Measurements from ENCODE around the gene CIDEA. TPM values are rescaled to one million over a fixed set of nuclear protein-coding genes. Genes with fewer than 3 reads are reported as not detected.
"Not testable (repeated sequence)": the region's sequence is repeated elsewhere in the genome, so short reads cannot be mapped to it uniquely, and the experiment has no call there.

Gene CIDEA, protein sequence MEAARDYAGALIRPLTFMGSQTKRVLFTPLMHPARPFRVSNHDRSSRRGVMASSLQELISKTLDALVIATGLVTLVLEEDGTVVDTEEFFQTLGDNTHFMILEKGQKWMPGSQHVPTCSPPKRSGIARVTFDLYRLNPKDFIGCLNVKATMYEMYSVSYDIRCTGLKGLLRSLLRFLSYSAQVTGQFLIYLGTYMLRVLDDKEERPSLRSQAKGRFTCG
- not detected in 2 replicates for total RNA-seq
- long read RNA-seq = 0 reads

DNA sequence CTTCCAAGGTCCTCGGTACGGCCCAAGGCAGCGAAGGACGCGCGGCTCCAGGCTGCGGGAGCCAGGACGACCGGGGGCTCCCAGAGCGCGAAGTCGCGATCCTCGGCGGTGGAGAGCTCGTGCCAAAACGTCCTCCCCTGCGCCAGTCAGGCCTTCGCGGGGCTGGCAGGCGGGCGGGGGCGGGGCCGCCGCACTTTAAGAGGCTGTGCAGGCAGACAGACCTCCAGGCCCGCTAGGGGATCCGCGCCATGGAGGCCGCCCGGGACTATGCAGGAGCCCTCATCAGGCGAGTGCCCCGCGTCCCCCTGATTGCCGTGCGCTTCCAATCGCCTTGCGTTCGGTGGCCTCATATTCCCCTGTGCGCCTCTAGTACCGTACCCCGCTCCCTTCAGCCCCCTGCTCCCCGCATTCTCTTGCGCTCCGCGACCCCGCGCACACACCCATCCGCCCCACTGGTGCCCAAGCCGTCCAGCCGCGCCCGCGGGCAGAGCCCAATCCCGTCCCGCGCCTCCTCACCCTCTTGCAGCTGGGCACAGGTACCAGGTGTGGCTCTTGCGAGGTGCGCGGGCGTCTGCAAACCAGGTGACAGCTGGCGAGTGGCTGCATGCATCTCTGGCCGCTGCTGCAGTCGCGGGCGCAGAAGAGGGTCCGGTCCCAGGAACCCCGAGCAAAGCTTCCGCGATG lies at the start of gene CIDEA:
CIDEA (plus strand) TSS at position 226 of the 684 bp plus-strand sequence; CDS start at position 249, 23 bp downstream.
- Mint-ChIP-seq H3K9me3 (ENCODE audit: low read depth) (no peaks in the 10 kb centered on the region), H3K27ac (no peak within 1 kb of the TSS), H3K4me3 (ENCODE audit: low read depth) (peak within 1 kb of the TSS; percentile 61), H3K4me1 (ENCODE audit: low read depth) (peaks cover 4% of the 10 kb centered on the region), H3K36me3 (ENCODE audit: insufficient read depth) (no peaks in the 10 kb centered on the region), H3K27me3 (peaks cover 88% of the 10 kb centered on the region)
- TF ChIP-seq, protein P1, sequence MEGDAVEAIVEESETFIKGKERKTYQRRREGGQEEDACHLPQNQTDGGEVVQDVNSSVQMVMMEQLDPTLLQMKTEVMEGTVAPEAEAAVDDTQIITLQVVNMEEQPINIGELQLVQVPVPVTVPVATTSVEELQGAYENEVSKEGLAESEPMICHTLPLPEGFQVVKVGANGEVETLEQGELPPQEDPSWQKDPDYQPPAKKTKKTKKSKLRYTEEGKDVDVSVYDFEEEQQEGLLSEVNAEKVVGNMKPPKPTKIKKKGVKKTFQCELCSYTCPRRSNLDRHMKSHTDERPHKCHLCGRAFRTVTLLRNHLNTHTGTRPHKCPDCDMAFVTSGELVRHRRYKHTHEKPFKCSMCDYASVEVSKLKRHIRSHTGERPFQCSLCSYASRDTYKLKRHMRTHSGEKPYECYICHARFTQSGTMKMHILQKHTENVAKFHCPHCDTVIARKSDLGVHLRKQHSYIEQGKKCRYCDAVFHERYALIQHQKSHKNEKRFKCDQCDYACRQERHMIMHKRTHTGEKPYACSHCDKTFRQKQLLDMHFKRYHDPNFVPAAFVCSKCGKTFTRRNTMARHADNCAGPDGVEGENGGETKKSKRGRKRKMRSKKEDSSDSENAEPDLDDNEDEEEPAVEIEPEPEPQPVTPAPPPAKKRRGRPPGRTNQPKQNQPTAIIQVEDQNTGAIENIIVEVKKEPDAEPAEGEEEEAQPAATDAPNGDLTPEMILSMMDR (IDR thresholded peaks at IDR 0.05; ENCODE audit: unreplicated experiment) = no peak
- peak; percentile 34 for DNase-seq (ENCODE audit: low spot score, unreplicated experiment)

DNA sequence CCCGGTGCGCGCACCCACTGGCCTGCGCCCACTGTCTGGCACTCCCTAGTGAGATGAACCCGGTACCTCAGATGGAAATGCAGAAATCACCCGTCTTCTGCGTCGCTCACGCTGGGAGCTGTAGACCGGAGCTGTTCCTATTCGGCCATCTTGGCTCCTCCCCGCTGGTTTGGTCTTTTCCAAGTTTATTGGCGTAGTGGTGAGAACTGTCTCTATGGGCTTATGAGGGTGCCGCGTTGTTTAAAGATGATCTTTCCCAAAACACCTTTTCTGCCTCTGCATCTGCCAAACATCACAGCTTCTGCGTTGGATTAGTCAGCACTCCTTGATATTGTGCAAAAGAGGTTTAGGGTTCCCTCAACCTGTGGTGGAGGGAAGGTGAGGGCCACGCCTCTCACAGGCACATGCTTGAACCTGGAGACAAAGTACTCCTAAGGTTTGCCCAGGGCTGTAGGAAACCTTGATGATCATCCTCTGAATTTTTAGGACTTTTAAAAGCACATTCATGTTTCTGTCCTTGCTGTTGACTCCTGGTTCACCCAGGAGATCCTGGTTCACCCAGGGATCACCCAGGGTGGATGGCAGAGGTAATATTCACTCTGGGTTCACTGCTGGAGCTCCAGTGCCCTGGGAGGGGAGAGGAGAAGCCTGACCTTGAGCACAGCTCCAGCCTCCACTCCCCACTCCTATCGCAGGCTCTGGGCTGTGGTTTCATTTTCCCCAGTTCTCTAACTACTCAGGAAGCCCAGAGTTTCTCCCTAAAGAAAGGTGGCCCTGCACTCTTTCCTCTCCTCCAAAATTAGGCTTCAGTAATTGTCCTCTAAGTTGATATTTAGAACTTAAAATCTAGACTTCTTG lies 45.6 kb upstream of the CIDEA start:
- not testable (repeated sequence) for H3K27me3 Mint-ChIP-seq; H3K9me3 Mint-ChIP-seq (ENCODE audit: low read depth); H3K4me1 Mint-ChIP-seq (ENCODE audit: low read depth); H3K4me3 Mint-ChIP-seq (ENCODE audit: low read depth); H3K27ac Mint-ChIP-seq; DNase-seq (ENCODE audit: low spot score, unreplicated experiment); H3K36me3 Mint-ChIP-seq (ENCODE audit: insufficient read depth)

DNA sequence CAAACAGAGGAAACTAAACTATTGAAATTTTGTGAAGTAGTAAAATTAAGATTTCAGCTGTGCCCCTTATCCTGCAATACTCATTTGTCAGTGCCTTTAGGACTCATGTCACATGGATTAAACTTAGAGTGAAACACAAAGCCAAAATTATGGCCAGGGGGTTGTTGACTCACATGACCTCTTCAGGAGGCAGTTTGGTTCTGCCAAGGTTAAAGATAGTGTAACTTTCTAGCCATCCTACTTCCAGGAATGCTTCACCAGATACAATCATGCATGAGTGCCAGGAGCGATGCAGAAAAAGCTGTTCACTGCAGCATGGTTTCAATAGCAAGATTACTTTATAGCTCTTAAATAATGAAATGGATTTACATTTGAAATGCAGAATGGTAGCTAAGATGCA lies 41.9 kb upstream of the CIDEA start:
- DNase-seq (ENCODE audit: low spot score, unreplicated experiment); H3K27me3 Mint-ChIP-seq; H3K9me3 Mint-ChIP-seq (ENCODE audit: low read depth); H3K4me3 Mint-ChIP-seq (ENCODE audit: low read depth); H3K4me1 Mint-ChIP-seq (ENCODE audit: low read depth); H3K36me3 Mint-ChIP-seq (ENCODE audit: insufficient read depth); H3K27ac Mint-ChIP-seq: not testable (repeated sequence)

DNA sequence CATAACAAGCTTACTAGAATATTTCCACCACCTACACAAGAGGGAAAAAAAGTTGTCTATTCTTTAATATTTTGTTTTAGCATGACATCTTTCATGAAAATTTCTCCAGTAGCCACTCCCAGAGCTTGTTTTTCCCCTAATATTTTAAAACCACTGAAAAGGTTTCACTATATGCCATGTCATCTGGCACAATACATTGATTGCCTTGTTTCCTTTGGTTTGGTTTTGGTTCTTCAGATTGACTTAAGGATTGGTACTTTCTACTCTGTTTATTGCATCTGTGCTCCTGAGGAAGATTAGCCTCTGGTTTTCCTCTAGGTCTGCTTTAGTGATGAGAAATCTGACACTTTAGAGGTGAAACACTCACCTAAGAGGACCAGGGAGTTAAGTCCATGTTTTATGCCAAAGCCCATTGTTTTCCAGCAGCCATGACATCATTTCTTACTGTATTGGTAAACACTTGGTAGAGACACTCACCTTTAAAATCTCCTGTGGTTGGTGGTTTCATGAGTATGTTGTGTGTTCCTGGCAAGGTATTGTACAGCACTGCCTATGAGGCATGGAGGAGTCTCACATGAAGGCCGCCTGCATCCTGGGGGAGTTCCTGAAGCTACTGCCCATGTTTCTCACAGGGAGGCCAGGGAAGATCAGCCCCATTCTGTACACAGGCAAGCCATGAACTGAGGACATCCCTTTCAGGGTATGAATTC lies 39.7 kb upstream of the CIDEA start:
- not testable (repeated sequence) for H3K27me3 Mint-ChIP-seq; DNase-seq (ENCODE audit: low spot score, unreplicated experiment); H3K36me3 Mint-ChIP-seq (ENCODE audit: insufficient read depth); H3K27ac Mint-ChIP-seq; H3K9me3 Mint-ChIP-seq (ENCODE audit: low read depth); H3K4me3 Mint-ChIP-seq (ENCODE audit: low read depth); H3K4me1 Mint-ChIP-seq (ENCODE audit: low read depth)

DNA sequence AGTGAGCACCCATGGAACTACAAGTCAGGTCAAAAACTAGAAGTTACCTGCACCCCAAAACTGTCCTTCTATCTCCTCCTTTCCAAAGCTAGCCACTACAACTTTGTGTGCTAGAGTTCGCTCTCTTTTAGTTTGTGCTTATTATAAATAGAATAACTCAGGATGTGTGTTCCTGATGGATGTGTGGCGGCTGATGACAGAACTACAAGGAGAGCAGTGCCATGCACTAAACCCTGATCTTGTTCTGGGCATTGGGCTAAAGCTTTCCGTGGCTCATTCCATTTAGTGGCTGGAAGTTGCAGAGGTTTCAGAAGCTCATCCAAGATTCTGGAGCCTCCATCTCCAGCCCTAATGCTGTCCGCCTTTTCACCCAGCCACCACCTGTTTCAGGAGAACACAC lies 37.7 kb upstream of the CIDEA start:
- not testable (repeated sequence) for DNase-seq (ENCODE audit: low spot score, unreplicated experiment); H3K27ac Mint-ChIP-seq; H3K4me3 Mint-ChIP-seq (ENCODE audit: low read depth); H3K36me3 Mint-ChIP-seq (ENCODE audit: insufficient read depth); H3K27me3 Mint-ChIP-seq; H3K4me1 Mint-ChIP-seq (ENCODE audit: low read depth); H3K9me3 Mint-ChIP-seq (ENCODE audit: low read depth)

DNA sequence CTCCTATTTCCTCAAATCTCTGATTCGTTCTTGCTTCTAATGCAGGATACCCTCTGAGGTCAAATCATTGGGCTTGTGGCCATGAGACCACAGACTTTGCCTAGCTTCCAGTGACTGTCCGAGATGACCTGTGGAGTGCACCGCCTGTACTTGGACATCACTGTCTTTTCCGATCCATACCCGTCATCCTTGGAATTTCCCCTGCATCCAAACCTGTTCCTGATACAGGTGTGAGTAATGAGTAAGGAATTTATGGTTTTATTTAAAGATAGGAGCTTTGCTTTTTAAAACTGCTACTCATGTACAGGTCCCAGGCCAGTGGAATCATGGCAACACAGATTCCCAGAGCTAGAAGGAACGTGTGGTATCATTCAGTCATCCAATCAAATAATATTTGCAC lies 35.6 kb upstream of the CIDEA start:
- H3K36me3 Mint-ChIP-seq (ENCODE audit: insufficient read depth); H3K27ac Mint-ChIP-seq; H3K9me3 Mint-ChIP-seq (ENCODE audit: low read depth); DNase-seq (ENCODE audit: low spot score, unreplicated experiment); H3K4me1 Mint-ChIP-seq (ENCODE audit: low read depth); H3K4me3 Mint-ChIP-seq (ENCODE audit: low read depth); H3K27me3 Mint-ChIP-seq: not testable (repeated sequence)

DNA sequence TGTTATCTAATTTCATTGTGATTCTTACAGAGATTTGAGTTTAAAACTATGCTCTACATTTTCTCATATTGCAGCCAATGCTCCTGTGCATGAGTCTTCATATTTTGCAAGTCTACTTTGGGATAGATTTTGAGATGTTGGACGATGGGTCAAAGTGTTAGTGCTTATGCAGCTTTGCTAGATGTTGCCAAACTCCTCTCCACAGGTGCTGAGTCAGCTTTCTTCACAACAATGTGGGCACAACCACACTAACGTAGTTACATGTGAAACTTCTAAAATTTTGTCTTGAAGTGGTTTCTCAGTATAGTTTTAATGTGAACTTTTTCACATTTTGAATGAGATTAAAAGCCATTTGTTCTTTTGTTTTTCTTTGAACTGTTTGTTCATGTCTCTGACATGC lies 32.1 kb upstream of the CIDEA start:
- H3K4me1 Mint-ChIP-seq (ENCODE audit: low read depth); H3K9me3 Mint-ChIP-seq (ENCODE audit: low read depth); H3K27ac Mint-ChIP-seq; H3K4me3 Mint-ChIP-seq (ENCODE audit: low read depth); H3K27me3 Mint-ChIP-seq; DNase-seq (ENCODE audit: low spot score, unreplicated experiment); H3K36me3 Mint-ChIP-seq (ENCODE audit: insufficient read depth): not testable (repeated sequence)

DNA sequence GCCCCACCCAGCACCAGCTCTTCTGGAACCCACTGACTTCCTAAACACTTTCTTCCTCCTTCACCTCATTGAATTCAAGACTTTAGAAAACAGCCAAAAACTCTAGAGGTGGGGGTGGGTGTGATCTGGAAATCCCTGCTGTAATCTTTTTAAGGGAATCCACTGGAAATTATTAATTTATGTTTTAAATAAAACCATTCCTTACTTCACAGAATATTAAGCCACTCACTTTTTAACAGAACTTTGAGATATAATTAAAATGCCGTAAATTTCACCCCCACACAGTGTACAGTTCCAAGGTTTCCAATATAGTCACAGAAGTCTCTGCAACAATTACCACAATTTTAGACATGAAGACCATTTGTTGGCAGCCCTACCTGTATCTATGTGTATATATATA lies 30.8 kb upstream of the CIDEA start:
- not testable (repeated sequence) for H3K27me3 Mint-ChIP-seq; H3K27ac Mint-ChIP-seq; H3K9me3 Mint-ChIP-seq (ENCODE audit: low read depth); H3K4me3 Mint-ChIP-seq (ENCODE audit: low read depth); DNase-seq (ENCODE audit: low spot score, unreplicated experiment); H3K4me1 Mint-ChIP-seq (ENCODE audit: low read depth); H3K36me3 Mint-ChIP-seq (ENCODE audit: insufficient read depth)

DNA sequence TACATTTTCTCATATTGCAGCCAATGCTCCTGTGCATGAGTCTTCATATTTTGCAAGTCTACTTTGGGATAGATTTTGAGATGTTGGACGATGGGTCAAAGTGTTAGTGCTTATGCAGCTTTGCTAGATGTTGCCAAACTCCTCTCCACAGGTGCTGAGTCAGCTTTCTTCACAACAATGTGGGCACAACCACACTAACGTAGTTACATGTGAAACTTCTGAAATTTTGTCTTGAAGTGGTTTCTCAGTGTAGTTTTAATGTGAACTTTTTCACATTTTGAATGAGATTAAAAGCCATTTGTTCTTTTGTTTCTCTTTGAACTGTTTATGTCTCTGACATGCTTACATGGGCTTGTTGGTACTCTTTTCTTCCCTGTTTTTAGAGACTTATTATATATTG lies 27.4 kb upstream of the CIDEA start:
- DNase-seq (ENCODE audit: low spot score, unreplicated experiment); H3K27ac Mint-ChIP-seq; H3K36me3 Mint-ChIP-seq (ENCODE audit: insufficient read depth); H3K9me3 Mint-ChIP-seq (ENCODE audit: low read depth); H3K4me3 Mint-ChIP-seq (ENCODE audit: low read depth); H3K27me3 Mint-ChIP-seq; H3K4me1 Mint-ChIP-seq (ENCODE audit: low read depth): not testable (repeated sequence)

DNA sequence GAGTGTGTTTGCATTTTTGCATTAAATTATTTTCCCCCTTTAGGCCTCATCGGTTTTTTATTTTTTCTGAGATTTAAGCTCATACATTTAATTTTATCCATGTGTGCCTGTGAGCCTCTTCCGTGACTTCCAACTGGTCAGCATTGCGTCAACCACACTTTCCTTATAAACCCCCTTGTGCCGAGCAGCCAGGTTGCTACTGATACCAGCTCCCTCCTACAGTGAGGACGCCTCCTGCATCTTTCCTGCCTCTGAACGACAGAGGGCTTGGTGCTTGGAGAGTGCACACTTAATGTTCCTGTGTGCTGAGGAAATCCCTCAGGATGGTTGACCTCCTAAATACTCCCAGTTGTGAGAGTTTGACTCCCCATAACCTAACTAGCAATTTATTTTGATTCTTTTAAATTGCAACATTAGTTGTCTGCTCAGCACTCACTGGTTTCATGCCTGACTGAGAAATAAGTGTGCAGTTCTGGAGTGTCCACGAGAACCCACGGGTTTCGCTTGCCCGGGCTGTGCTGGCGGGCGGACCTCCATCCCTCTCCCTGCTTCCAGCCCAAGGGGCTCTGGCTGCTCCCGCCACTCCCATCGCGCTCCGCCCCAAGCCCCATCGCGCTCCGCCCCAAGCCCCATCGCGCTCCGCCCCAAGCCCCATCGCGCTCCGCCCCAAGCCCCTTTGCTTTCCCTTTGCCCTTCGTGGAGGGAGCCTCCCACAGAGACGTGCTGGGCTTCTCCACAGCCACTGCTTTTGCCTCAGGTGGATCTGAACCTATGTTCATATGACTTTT lies 26.6 kb upstream of the CIDEA start:
- H3K4me3 Mint-ChIP-seq (ENCODE audit: low read depth); H3K27ac Mint-ChIP-seq; H3K4me1 Mint-ChIP-seq (ENCODE audit: low read depth); H3K36me3 Mint-ChIP-seq (ENCODE audit: insufficient read depth); H3K9me3 Mint-ChIP-seq (ENCODE audit: low read depth); H3K27me3 Mint-ChIP-seq; DNase-seq (ENCODE audit: low spot score, unreplicated experiment): not testable (repeated sequence)

DNA sequence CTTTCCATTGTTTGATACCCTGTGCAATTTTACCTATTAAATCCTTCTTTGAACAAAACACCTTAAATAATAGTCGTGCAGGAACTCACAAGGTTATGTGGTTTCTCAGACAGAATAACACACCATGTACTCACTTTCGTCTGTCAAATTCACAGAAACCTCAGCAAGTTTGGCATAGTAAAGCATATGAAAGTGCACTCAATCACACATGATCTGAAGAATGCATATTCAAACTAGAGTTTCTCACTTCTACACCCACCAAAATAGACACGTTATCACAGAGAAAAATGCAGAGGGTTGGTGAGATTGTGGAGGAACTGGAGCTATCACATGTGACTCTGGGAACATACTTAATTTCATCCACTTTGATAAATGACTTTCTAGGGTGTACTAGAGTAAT lies 25.9 kb upstream of the CIDEA start:
- not testable (repeated sequence) for H3K4me1 Mint-ChIP-seq (ENCODE audit: low read depth); H3K27ac Mint-ChIP-seq; H3K27me3 Mint-ChIP-seq; H3K36me3 Mint-ChIP-seq (ENCODE audit: insufficient read depth); H3K9me3 Mint-ChIP-seq (ENCODE audit: low read depth); H3K4me3 Mint-ChIP-seq (ENCODE audit: low read depth); DNase-seq (ENCODE audit: low spot score, unreplicated experiment)
